Gastrocnemius medialis (tissue), 4 donors: Measurements from ENCODE around the gene EPHX1.

Experiments used
- CTCF ChIP-seq, 5 experiments: fragments of 450-650 bp in 3 of 5; fragments of 200-600 bp in 2 of 5; sonication (generic) in 2 of 5; IDR thresholded peaks in 4 of 5; conservative IDR thresholded peaks in 1 of 5; 1 replicate in 4 of 5; 2 replicates in 1 of 5; pipeline ENCODE4 v1.5.1; 2016 to 2019; ENCODE audit warnings: antibody characterized with exemption in 5 of 5, mild to moderate bottlenecking in 3 of 5, moderate library complexity in 3 of 5
- POLR2A ChIP-seq, 2 donors: fragments of 450-650 bp; IDR thresholded peaks; one replicate each; pipeline ENCODE4 v1.6.1; 2017; ENCODE audit warnings: antibody characterized with exemption in 2 of 2, mild to moderate bottlenecking in 2 of 2, moderate library complexity in 2 of 2

GRCh38 chr1:225845097-225845496 is 35.2 kb downstream of the EPHX1 start:
- TF ChIP-seq CTCF (IDR thresholded peaks at IDR 0.05 in 4 of 5, conservative IDR thresholded peaks at IDR 0.05 in 1 of 5) (no peak), POLR2A (IDR thresholded peaks at IDR 0.05) (no peak)
